ENCODE measurements around the gene CILP2.

The CILP2 gene

DNA sequence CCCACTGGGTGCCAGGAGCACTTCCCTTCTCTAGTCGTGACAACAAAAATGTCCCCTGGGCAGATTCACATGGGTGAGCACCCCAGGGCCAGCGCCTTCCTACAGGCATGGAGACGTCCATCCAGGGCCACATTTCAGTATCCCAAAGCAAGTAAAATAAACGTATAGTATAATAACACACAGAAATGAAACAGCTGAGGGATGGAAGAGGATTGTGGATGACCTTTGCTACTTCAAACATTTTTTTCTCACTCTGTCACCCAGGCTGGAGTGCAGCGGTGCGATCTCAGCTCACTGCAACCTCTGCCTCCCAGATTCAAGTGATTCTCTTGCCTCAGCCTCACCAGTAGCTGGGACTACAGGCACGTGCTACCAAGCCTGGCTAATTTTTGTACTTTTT lies 28.2 kb downstream of the CILP2 start:
- Histone ChIP-seq H3K27me3 (ENCODE audit: insufficient read depth, low read depth, severe bottlenecking) (no peaks in the 10 kb centered on the region), H3K27ac (no peak overlapping the region), H3K9me3 (ENCODE audit: severe bottlenecking) (no peaks in the 10 kb centered on the region), H3K36me3 (peaks cover 34% of the 10 kb centered on the region), H3K4me3 (ENCODE audit: low read depth, low read length) (no peak overlapping the region)
- TF ChIP-seq, protein P1, sequence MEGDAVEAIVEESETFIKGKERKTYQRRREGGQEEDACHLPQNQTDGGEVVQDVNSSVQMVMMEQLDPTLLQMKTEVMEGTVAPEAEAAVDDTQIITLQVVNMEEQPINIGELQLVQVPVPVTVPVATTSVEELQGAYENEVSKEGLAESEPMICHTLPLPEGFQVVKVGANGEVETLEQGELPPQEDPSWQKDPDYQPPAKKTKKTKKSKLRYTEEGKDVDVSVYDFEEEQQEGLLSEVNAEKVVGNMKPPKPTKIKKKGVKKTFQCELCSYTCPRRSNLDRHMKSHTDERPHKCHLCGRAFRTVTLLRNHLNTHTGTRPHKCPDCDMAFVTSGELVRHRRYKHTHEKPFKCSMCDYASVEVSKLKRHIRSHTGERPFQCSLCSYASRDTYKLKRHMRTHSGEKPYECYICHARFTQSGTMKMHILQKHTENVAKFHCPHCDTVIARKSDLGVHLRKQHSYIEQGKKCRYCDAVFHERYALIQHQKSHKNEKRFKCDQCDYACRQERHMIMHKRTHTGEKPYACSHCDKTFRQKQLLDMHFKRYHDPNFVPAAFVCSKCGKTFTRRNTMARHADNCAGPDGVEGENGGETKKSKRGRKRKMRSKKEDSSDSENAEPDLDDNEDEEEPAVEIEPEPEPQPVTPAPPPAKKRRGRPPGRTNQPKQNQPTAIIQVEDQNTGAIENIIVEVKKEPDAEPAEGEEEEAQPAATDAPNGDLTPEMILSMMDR (IDR thresholded peaks at IDR 0.05; ENCODE audit: low read depth, low read length) = no peak
- no peak for DNase-seq

DNA sequence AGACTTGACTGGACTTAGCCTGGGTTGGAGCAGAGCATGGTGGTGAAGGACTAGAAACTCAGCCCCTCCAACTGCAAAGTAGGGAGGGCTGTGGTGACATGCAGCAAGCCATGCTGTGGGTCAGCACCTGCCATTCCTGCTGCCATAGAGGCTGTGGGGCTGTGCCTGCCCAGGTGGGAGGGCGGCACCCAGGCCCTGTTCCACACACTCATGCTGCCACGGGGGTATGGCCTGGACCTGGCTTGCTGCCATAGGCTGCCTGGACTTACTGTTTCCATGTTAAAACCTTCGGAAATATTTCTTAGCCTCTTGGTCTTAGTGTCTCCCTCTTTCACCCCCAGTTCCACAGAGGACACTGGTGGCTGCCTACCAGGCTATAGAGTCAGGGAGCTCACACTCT lies 29.3 kb downstream of the CILP2 start:
- Histone ChIP-seq H3K27me3 (ENCODE audit: insufficient read depth, low read depth, severe bottlenecking) (no peaks in the 10 kb centered on the region), H3K9me3 (ENCODE audit: severe bottlenecking) (no peaks in the 10 kb centered on the region), H3K4me3 (ENCODE audit: low read depth, low read length) (no peak overlapping the region), H3K36me3 (peaks cover 34% of the 10 kb centered on the region), H3K27ac (no peak overlapping the region)
- TF ChIP-seq, protein P1 (IDR thresholded peaks at IDR 0.05; ENCODE audit: low read depth, low read length) = no peak
- DNase-seq = no peak

DNA sequence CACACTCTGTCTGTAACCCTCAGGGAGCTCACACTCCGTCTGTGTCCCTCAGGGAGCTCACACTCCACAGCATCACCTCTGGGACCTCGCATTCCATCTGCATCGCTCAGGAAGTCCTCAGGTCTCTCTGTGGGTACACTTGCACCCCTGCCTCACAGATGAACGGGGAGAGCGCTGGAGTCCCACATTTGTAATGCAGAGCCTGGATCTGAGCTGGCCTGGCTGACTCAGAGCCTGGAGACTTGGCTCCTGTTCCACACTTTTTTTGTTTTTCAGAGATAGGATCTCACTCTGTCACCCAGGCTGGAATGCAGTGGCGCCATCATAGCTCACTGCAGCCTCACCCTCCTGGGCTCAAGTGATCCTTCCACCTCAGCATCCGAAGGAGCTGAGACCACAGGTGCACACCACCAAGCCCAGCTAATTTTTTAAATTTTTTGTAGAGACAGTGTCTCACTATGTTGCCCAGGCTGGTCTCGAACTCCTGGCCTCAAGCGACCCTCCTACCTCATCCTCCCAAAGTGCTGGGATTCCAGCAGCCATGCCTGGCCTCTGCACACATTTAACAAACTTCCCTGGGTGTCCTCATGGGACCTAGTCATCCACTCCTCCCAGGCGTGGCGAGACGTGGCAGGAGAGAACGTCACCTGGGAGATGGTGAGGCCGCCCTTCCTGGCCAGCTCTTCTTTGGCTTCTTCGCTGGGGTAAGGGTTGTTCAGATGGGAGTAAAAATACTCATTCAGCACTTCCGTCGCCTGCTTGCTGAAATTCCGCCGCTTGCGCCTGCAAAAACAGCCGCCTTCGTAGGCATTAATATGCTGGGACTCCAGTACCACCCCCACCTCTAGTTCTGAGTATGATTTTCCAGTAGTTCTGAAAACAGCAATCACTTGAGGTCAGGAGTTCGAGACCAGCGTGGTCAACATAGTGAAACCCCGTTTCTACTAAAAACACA lies 31.0 kb downstream of the CILP2 start:
- H3K9me3 ChIP-seq (ENCODE audit: severe bottlenecking) = no peaks in the 10 kb centered on the region
- H3K27ac ChIP-seq = no peak overlapping the region
- TF ChIP-seq, protein P1 (IDR thresholded peaks at IDR 0.05; ENCODE audit: low read depth, low read length) = no peak
- no peak for DNase-seq
- no peak overlapping the region for H3K4me3 ChIP-seq (ENCODE audit: low read depth, low read length)
- H3K27me3 ChIP-seq (ENCODE audit: insufficient read depth, low read depth, severe bottlenecking) = no peaks in the 10 kb centered on the region
- peaks cover 34% of the 10 kb centered on the region for H3K36me3 ChIP-seq

DNA sequence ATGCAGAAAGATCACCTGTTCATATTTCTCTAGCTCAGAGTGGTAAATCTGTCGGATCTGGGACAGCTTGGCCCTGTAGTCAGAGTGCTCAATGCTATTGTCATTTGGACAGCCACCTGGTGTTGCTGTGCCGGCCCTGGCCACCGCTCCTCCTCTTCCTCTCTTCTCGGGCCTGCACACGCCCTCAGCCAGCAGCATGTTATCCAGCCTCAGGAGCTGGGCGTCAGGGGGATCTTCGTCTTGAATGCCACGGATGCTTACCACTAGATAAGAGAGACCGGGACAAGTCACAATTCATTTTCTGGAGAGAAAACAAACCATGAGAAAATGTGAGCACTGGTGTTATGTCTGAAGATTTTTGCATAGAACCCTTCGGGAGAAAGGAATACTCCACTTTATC lies 32.5 kb downstream of the CILP2 start:
- Histone ChIP-seq H3K36me3 (peaks cover 23% of the 10 kb centered on the region), H3K4me3 (ENCODE audit: low read depth, low read length) (no peak overlapping the region), H3K27me3 (ENCODE audit: insufficient read depth, low read depth, severe bottlenecking) (no peaks in the 10 kb centered on the region), H3K27ac (no peak overlapping the region), H3K9me3 (ENCODE audit: severe bottlenecking) (no peaks in the 10 kb centered on the region)
- no peak for DNase-seq
- TF ChIP-seq, protein P1 (IDR thresholded peaks at IDR 0.05; ENCODE audit: low read depth, low read length) = no peak

DNA sequence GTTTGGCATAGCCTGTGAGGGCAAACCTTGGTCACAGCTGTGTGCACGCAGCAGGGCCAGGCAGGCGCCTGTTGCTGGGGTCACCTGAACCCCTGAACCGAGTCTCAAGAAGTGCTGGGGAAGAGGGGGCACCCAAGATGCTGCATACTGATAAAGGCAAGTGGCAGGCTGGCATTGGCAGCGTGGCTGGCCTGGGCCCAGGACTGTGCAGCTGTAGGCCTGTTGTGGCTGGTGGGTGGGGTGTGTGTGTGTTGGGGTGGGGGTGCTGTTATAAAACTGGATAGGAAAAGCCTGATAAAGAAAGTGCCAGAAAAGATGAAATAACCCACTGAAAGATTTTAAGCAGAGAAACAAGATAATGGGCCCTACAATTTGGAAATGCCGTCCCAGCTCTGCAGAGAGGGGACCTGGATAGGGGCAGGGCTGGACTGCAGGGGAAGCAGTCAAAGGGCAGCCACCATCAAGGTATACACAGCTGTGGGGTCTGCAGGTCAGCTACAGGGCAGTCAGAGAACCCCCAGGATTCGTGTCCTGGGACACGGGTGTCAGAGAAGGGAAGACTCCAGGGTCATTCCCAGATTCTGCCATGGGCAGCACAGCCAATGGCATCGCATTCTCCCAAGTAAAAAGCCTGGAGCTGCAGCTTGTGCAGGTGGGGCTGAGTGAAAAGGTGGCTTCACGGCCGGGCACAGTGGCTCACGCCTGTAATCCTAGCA lies 33.2 kb downstream of the CILP2 start:
- H3K9me3 ChIP-seq (ENCODE audit: severe bottlenecking) = no peaks in the 10 kb centered on the region
- no peaks in the 10 kb centered on the region for H3K27me3 ChIP-seq (ENCODE audit: insufficient read depth, low read depth, severe bottlenecking)
- TF ChIP-seq, protein P1 (IDR thresholded peaks at IDR 0.05; ENCODE audit: low read depth, low read length) = no peak
- H3K4me3 ChIP-seq (ENCODE audit: low read depth, low read length) = no peak overlapping the region
- no peak overlapping the region for H3K27ac ChIP-seq
- DNase-seq = no peak
- peaks cover 23% of the 10 kb centered on the region for H3K36me3 ChIP-seq

Measured in WERI-Rb-1 (cell line).